ENCODE data around the gene GAL3ST2.

Gene GAL3ST2

GRCh38 chr2:241776336-241777169 lies at the start of gene GAL3ST2:
Gene GAL3ST2, plus strand, starts transcription at chr2:241776822. Its CDS starts 134 bp downstream, at chr2:241776956.
- H3K4me3 Mint-ChIP-seq: no peak within 1 kb of the TSS
- no peak for TF ChIP-seq CTCF (IDR thresholded peaks at IDR 0.05)
- H3K4me1 Mint-ChIP-seq: peaks cover 52% of the 10 kb centered on the region
- peaks cover 18% of the 10 kb centered on the region for H3K36me3 Mint-ChIP-seq (ENCODE audit: low read depth)
- H3K27me3 Mint-ChIP-seq (ENCODE audit: low read depth, poor library complexity): no peaks in the 10 kb centered on the region
- H3K27ac Mint-ChIP-seq: no peak within 1 kb of the TSS
- peaks cover 33% of the 10 kb centered on the region for H3K9me3 Mint-ChIP-seq
- DNase-seq: no peak

- DNase-seq: no peak
- no peaks in the 10 kb centered on the region for H3K27me3 Mint-ChIP-seq (ENCODE audit: low read depth, poor library complexity)
- TF ChIP-seq CTCF (IDR thresholded peaks at IDR 0.05): no peak
- peaks cover 16% of the 10 kb centered on the region for H3K9me3 Mint-ChIP-seq
- no peak overlapping the region for H3K4me3 Mint-ChIP-seq
- H3K27ac Mint-ChIP-seq: peak overlapping the region; percentile 45
- peaks cover 17% of the 10 kb centered on the region for H3K4me1 Mint-ChIP-seq
- peaks cover 47% of the 10 kb centered on the region for H3K36me3 Mint-ChIP-seq (ENCODE audit: low read depth)
Observed at GRCh38 chr2:241728000-241728399, 48.6 kb upstream of the GAL3ST2 start.

GRCh38 chr2:241728627-241729026 lies 48.0 kb upstream of the GAL3ST2 start:
- peaks cover 17% of the 10 kb centered on the region for H3K4me1 Mint-ChIP-seq
- peaks cover 41% of the 10 kb centered on the region for H3K36me3 Mint-ChIP-seq (ENCODE audit: low read depth)
- H3K9me3 Mint-ChIP-seq: peaks cover 10% of the 10 kb centered on the region
- no peak for TF ChIP-seq CTCF (IDR thresholded peaks at IDR 0.05)
- H3K27me3 Mint-ChIP-seq (ENCODE audit: low read depth, poor library complexity): no peaks in the 10 kb centered on the region
- H3K27ac Mint-ChIP-seq: no peak overlapping the region
- DNase-seq: no peak
- no peak overlapping the region for H3K4me3 Mint-ChIP-seq

- Mint-ChIP-seq H3K4me3 (no peak overlapping the region), H3K27me3 (ENCODE audit: low read depth, poor library complexity) (no peaks in the 10 kb centered on the region), H3K36me3 (ENCODE audit: low read depth) (peaks cover 29% of the 10 kb centered on the region), H3K4me1 (peaks cover 17% of the 10 kb centered on the region), H3K27ac (no peak overlapping the region), H3K9me3 (peaks cover 2% of the 10 kb centered on the region)
- no peak for DNase-seq
- no peak for TF ChIP-seq CTCF (IDR thresholded peaks at IDR 0.05)
Observed at GRCh38 chr2:241729868-241730267, 46.8 kb upstream of the GAL3ST2 start.

GRCh38 chr2:241730671-241731293 lies 45.8 kb upstream of the GAL3ST2 start:
- no peak for TF ChIP-seq CTCF (IDR thresholded peaks at IDR 0.05)
- Mint-ChIP-seq H3K27ac (no peak overlapping the region), H3K27me3 (ENCODE audit: low read depth, poor library complexity) (no peaks in the 10 kb centered on the region), H3K4me3 (no peak overlapping the region), H3K4me1 (peaks cover 21% of the 10 kb centered on the region), H3K9me3 (no peaks in the 10 kb centered on the region), H3K36me3 (ENCODE audit: low read depth) (peaks cover 21% of the 10 kb centered on the region)
- DNase-seq: no peak
